ENCODE results near the gene TRIM34. TPM values are rescaled to one million over a fixed set of nuclear protein-coding genes. Genes with fewer than 3 reads are reported as not detected.

Gene TRIM34, protein sequence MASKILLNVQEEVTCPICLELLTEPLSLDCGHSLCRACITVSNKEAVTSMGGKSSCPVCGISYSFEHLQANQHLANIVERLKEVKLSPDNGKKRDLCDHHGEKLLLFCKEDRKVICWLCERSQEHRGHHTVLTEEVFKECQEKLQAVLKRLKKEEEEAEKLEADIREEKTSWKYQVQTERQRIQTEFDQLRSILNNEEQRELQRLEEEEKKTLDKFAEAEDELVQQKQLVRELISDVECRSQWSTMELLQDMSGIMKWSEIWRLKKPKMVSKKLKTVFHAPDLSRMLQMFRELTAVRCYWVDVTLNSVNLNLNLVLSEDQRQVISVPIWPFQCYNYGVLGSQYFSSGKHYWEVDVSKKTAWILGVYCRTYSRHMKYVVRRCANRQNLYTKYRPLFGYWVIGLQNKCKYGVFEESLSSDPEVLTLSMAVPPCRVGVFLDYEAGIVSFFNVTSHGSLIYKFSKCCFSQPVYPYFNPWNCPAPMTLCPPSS
- total RNA-seq, result 10 to 100 TPM in 1 of 4 donors, 1 to 10 TPM in 3; 3.5 to 10.2 (median 7.3) TPM
- polyA plus RNA-seq, result 1 to 10 TPM; 3.6 to 9.1 (median 7.4) TPM

DNA sequence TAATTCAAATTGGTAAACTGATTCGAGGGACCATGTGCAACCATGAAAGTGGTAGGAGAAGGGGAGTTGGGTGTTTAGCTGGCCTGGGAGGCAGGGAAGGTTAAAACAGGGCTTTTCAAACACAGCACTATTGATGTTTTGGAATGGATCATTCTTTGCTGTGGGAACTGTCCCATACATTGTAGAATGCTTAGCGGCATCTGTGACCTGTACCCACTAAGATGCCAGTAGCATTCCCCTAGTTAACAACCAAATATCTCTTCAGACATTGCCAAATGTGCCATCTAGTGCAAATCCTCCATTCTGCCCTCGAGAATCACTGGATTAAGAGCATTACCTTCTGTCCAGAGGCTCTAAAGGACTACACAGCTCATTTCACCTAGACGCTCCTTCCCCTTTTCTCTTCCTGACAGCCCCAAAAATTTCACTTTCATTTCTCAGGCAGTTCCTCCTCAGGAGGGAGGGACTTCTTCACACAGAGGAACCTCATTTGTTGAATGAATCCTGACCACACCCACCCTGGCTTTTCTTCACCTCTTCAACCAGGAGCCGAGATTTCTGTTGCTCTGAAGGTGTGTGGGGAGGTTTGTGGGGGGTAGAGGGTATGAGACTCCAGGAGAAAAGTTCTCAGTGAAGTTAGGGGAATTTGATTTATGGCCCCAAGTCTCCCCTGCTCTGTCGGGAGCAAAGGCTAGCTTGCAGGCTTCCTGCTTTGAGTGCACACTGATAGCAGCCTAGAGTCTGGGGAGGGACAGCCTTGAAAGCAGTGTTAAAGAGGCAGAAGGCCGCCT, at the start of gene TRIM34:
TRIM34 (plus strand) TSS at position 513 of the 791 bp plus-strand sequence. CDS start 7,331 bp downstream, outside the sequence.
- DNase-seq, result peak; percentile 75

DNA sequence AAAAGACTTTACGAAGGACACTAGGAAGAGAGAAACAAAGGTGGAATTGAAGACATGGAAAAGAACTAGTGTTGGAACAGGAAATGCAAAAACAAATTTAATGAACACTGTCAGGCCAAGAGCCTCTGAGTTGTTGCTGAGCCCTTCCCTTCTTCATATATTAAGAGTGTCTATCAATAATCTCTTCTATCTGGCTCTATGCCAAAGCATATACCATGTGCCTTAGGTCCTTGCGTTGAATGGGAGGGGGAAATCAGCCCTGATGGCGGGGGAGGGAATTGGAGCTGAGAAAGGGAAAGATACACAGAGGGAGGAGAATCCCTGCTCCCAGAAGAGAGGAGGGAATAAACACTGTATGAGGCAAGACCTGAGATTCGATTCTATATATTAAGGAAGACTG, 49.6 kb upstream of the TRIM34 start:
- H3K9me3 ChIP-seq, result no peaks in the 10 kb centered on the region
- no peaks in the 10 kb centered on the region for H3K27me3 ChIP-seq
- H3K36me3 ChIP-seq, result no peaks in the 10 kb centered on the region
- H3K27ac ChIP-seq, result no peak overlapping the region
- TF ChIP-seq POLR2AphosphoS5 (IDR thresholded peaks at IDR 0.05) (no peak), POLR2A (IDR thresholded peaks at IDR 0.05) (no peak), EP300 (IDR thresholded peaks at IDR 0.05) (no peak)
- TF ChIP-seq, protein P1, sequence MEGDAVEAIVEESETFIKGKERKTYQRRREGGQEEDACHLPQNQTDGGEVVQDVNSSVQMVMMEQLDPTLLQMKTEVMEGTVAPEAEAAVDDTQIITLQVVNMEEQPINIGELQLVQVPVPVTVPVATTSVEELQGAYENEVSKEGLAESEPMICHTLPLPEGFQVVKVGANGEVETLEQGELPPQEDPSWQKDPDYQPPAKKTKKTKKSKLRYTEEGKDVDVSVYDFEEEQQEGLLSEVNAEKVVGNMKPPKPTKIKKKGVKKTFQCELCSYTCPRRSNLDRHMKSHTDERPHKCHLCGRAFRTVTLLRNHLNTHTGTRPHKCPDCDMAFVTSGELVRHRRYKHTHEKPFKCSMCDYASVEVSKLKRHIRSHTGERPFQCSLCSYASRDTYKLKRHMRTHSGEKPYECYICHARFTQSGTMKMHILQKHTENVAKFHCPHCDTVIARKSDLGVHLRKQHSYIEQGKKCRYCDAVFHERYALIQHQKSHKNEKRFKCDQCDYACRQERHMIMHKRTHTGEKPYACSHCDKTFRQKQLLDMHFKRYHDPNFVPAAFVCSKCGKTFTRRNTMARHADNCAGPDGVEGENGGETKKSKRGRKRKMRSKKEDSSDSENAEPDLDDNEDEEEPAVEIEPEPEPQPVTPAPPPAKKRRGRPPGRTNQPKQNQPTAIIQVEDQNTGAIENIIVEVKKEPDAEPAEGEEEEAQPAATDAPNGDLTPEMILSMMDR (IDR thresholded peaks at IDR 0.05), result no peak
- intact Hi-C loops (cut with DNase I), result no loop called here
- 74 to 76% methylated on average over 4 of the region's 4 CpGs for WGBS, 2 donors
- DNase-seq, result no peak
- no peaks in the 10 kb centered on the region for H3K4me1 ChIP-seq
- no peak overlapping the region for H3K4me3 ChIP-seq

More for the DNA sequence above, at the start of gene TRIM34:
- Histone ChIP-seq H3K36me3 (no peaks in the 10 kb centered on the region), H3K4me3 (peak within 1 kb of the TSS; percentile 34 to 56 (median 52)), H3K4me1 (peaks cover 0 to 33% (median 27%) of the 10 kb centered on the region in 4 donors), H3K27me3 (no peaks in the 10 kb centered on the region), H3K9me3 (no peaks in the 10 kb centered on the region), H3K27ac (peak within 1 kb of the TSS; percentile 68 to 73 (median 71))
- 7 to 16% methylated on average over 7 of the region's 7 CpGs for WGBS, 2 donors
- intact Hi-C loops (cut with DNase I), result no loop called here
- TF ChIP-seq POLR2AphosphoS5 (IDR thresholded peaks at IDR 0.05), result peak; percentile 36 to 70 (median 50)
- peak in 1 of 2 donors; percentile 15 for TF ChIP-seq POLR2A (IDR thresholded peaks at IDR 0.05)
- TF ChIP-seq, protein P1 (IDR thresholded peaks at IDR 0.05), result no peak
- no peak for TF ChIP-seq EP300 (IDR thresholded peaks at IDR 0.05)

DNA sequence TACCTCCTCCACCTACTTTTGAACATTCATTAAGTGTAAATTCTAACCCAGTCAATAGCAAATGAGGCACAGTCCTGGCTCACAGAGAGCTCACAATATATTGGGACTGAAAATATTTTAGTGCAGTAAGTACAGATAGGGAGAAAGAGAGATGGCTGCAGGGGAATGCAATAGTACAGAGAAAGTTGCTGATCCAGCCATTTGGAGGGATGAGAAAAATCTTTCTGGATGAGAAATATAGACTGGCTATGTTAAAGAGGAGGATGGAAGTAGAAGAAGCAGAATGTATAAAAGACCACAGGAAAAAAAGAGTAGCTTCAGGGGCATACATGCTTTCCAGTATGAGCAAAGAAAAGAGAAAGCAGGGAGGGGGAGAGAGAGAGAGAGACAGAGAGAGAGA, 47.7 kb upstream of the TRIM34 start:
- Histone ChIP-seq H3K36me3 (no peaks in the 10 kb centered on the region), H3K27me3 (no peaks in the 10 kb centered on the region), H3K9me3 (no peaks in the 10 kb centered on the region), H3K4me3 (no peak overlapping the region), H3K4me1 (no peaks in the 10 kb centered on the region), H3K27ac (no peak overlapping the region)
- intact Hi-C loops (cut with DNase I), result no loop called here
- DNase-seq, result no peak
- TF ChIP-seq POLR2AphosphoS5 (IDR thresholded peaks at IDR 0.05) (no peak), EP300 (IDR thresholded peaks at IDR 0.05) (no peak), POLR2A (IDR thresholded peaks at IDR 0.05) (no peak)
- TF ChIP-seq, protein P1 (IDR thresholded peaks at IDR 0.05), result no peak

DNA sequence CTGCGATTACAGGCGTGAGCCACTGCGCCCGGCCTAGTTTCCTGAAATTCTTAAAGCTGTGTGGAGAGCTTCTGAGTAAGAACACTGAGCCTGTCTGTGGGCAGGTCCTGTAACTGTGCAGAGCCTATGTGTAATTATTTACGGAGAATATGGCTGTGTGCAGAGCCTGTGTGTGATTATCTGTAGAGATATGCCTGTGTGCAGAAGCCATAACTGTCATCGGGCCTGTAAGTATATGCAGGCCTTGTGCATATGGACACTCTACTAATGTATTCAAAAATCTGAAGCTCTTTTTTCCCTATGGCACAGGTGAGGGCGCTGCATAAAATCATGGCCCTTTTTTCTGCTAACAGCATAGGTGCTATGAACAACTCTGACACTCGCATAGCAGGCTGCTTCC, 44.2 kb upstream of the TRIM34 start, which contains the start of gene OR52B6:
OR52B6 (plus strand) TSS at position 301 of the 400 bp plus-strand sequence; CDS start at position 301, 0 bp downstream.
- WGBS, 2 donors, result 92 to 94% methylated on average over 8 of the region's 8 CpGs
- no peaks in the 10 kb centered on the region for H3K27me3 ChIP-seq

More for the DNA sequence above, 44.2 kb upstream of the TRIM34 start, which contains the start of gene OR52B6:
- Histone ChIP-seq H3K4me1 (no peaks in the 10 kb centered on the region), H3K9me3 (no peaks in the 10 kb centered on the region), H3K4me3 (no peak within 1 kb of the TSS), H3K27ac (no peak within 1 kb of the TSS), H3K36me3 (no peaks in the 10 kb centered on the region)
- DNase-seq, result no peak
- TF ChIP-seq EP300 (IDR thresholded peaks at IDR 0.05) (no peak), POLR2A (IDR thresholded peaks at IDR 0.05) (no peak), POLR2AphosphoS5 (IDR thresholded peaks at IDR 0.05) (no peak)
- TF ChIP-seq, protein P1 (IDR thresholded peaks at IDR 0.05), result no peak
- intact Hi-C loops (cut with DNase I), result no loop called here

All from sigmoid colon (tissue), 7 donors.